GM19239 (cell line): ENCODE measurements around the gene RAB3C.
"Not testable (repeated sequence)": the region's sequence is repeated elsewhere in the genome, so short reads cannot be mapped to it uniquely, and the experiment has no call there.

ENCODE experiments used
- DNase-seq: peaks from one replicate; pipeline ENCODE4 v3.0.0; 2011; ENCODE audit warnings: low spot score; ENCODE audit not compliant: insufficient read length
- FAIRE-seq: peaks from 2 replicates; lab custom pipeline; 2011; peaks lifted over from hg19 to GRCh38; lab: Jason Lieb, UNC

The RAB3C gene

DNA sequence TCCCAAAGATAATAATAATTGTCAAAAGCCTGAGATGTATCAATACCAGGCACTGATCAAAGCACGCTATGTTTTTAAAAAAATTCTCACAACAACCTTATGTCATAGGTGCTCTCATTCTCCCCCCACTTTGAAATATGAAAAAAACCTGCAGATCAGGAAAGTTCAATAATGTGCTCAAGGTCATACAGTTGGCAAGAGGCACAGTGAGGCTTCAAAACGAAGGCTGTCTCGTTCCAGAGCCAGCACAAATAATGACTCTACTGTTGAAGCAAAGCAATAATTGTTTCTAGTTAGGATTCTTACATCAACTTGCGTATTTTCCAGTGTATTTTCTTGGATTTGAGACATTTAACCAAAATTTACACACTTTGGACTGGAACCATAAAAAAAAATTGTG is 88.3 kb downstream of the RAB3C start:
- no peak for DNase-seq
- no peak for FAIRE-seq

- no peak for FAIRE-seq
- DNase-seq = no peak
Measured at GRCh38 chr5:58672521-58672920, 89.6 kb downstream of the RAB3C start.

DNA sequence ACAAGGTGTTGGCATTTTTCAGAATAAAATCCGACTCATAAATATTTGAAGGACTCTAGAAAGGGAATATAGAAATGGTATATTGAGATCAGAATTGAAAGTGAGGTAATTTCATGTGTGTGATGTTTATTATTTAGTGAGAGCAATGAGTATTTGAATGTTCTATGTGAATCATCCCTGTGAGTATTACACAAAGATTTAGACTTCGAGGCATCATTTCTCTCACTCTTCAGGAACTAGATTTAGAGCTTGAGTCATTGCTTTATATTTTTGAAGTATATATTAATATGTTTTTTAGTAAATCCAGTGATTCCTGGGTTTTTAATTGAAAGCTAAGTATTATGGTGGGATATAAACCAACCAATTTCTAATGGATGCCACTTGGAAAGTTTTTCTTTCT is 91.2 kb downstream of the RAB3C start:
- FAIRE-seq (no peak), DNase-seq (no peak)

- FAIRE-seq (no peak), DNase-seq (no peak)
Measured at GRCh38 chr5:58674711-58675110, 91.8 kb downstream of the RAB3C start.

GRCh38 chr5:58675341-58675740 is 92.5 kb downstream of the RAB3C start:
- DNase-seq (no peak), FAIRE-seq (no peak)

GRCh38 chr5:58677650-58678049 is 94.8 kb downstream of the RAB3C start:
- no peak for DNase-seq
- no peak for FAIRE-seq

GRCh38 chr5:58680503-58680902 is 97.6 kb downstream of the RAB3C start:
- FAIRE-seq (no peak), DNase-seq (no peak)

- DNase-seq (no peak), FAIRE-seq (no peak)
Measured at GRCh38 chr5:58681943-58682342, 99.1 kb downstream of the RAB3C start.

DNA sequence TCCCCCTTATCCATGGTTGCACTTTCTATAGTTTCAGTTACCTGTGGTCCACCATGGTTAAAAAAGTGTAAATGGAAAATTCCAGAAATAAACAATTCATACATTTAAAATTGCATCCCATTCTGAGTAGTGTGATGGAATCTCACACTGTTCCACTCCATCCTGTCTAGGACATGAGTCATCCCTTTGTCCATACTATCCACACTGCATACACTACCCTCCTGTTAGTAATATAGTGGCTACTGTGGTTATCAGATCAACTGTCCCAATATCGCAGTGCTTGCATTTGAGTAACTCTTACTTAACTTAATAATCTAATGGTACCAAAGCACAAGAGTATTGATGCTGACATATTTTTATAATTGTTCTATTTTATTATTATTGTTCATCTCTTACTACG is 100.7 kb downstream of the RAB3C start:
- DNase-seq = no peak
- no peak for FAIRE-seq

- DNase-seq (no peak), FAIRE-seq (no peak)
Measured at GRCh38 chr5:58687079-58687478, 104.2 kb downstream of the RAB3C start.

DNA sequence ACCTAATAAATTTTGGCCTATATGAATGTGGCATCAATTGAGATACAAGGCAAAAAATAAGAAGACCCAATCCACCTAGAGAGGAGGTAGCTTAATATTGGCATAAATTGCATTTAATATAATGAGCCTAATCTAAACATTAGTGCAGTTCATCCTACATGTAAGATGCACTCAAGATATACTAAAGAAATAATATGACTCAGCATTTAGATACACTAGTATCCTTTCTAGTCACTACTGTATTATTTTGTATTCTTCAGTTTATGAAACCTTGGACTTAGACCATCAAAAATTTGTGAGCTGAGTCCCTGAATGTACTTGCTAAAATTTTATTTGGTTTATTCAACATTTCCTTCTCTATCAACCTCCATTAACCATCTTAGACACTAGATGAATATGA is 104.7 kb downstream of the RAB3C start:
- DNase-seq = no peak
- FAIRE-seq = no peak

- DNase-seq, FAIRE-seq: not testable (repeated sequence)
Measured at GRCh38 chr5:58699088-58699761, 116.3 kb downstream of the RAB3C start.

GRCh38 chr5:58699762-58700118 is 116.9 kb downstream of the RAB3C start:
- DNase-seq (no peak), FAIRE-seq (no peak)

- FAIRE-seq = no peak
- DNase-seq = no peak
Measured at GRCh38 chr5:58703925-58704555, 121.2 kb downstream of the RAB3C start.

DNA sequence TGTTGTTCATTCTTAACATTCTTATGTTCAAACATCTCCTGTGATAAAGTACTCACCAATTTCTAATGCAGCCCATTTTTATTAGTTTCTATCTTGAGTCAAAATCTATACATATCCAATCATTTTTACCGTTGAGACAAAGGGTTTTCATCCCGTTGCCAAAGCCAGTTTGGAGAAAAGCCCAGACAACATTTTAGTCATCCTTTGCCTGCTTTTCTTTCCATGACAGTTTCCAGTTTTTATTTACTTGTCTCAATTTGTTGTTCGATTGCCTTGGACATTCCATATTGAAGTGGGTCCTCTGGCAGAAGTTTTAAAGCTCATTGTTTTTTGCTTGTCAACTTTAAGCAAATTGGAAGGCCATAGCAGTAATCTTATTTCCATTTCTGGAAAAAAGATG is 123.9 kb downstream of the RAB3C start:
- no peak for FAIRE-seq
- DNase-seq = no peak

GRCh38 chr5:58708456-58708855 is 125.6 kb downstream of the RAB3C start:
- FAIRE-seq (no peak), DNase-seq (no peak)

- DNase-seq, FAIRE-seq: not testable (repeated sequence)
Measured at GRCh38 chr5:58710425-58710824, 127.5 kb downstream of the RAB3C start.

DNA sequence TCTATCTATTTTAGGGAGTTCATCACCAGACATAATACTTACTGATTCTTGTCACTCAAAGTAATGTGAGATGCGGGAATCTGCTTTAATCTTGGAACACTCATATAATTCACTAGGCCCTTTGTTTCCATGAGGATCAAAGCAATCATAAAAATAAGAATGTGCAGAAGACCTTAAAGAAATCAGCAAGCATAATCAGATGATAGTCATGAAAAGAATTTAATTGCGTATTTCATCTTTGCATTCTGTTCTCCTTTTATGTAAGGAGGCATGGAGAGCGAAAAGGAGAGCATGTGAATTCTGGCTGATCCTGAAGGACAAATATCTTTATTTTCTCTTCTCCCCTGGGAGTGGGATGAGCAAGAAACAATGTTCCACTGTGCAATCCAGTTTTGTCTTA is 128.0 kb downstream of the RAB3C start:
- no peak for DNase-seq
- FAIRE-seq = no peak

DNA sequence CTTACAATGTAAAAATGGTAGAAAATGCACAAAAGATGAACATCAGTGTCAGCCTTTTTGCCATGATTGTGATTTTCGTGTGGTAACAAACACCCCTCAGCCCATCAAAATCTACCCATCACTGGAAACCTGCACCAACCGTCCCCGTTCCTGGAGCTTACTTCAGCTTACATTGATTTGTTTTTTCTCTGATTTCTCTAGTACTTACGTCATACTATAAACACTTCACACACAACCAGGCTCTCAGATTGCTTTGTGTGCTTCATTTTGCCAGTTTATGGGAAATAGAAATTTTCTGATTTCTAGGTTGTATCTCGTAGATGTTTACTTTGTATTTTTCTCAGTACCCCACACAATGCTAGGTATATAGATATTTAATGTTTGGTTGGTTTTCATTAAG is 129.1 kb downstream of the RAB3C start:
- FAIRE-seq = no peak

DNA sequence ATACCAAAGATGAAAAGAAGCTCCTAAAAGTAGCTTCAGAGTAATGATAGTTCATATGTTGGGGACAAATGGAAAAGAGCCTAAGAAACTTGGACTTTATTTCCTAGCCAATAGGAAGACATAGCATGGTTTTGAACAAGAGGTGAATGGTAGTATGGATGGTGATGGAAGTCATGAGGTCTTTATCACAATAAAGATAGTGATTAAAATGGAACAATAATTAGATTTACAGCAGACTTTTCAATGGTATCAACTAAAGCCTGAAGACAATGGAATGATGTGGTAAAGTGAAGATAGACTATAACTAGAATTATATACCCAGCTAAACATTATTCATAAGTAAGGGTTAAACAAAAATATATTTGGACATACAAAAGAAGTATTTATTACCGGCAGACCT is 131.2 kb downstream of the RAB3C start:
- FAIRE-seq (no peak), DNase-seq (no peak)

More for the DNA sequence above, 129.1 kb downstream of the RAB3C start:
- no peak for DNase-seq

GRCh38 chr5:58715997-58716656 is 133.3 kb downstream of the RAB3C start:
- DNase-seq (no peak), FAIRE-seq (no peak)

DNA sequence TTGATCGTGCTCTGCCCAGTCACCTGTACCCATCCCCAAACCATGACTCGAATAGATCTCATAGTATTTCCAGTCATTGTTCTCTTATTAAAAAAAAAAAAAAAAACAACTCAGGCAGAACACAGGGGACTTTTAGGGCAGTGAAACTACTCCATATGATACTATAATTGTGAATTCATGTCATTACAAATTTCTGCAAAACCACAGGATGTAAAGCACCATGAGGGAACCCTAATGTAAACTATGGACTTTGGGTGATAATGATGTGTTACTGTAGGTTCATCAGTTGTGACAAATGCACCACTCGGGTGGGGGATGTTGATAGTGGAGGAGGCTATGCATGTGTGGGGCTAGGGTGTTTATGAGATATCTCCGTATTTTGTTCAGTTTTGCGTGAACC is 133.8 kb downstream of the RAB3C start:
- no peak for DNase-seq
- FAIRE-seq = no peak
